ENCODE data around the gene POLR3GL. TPM values are rescaled to one million over a fixed set of nuclear protein-coding genes. Genes with fewer than 3 reads are reported as not detected.
"Not testable (repeated sequence)": the region's sequence is repeated elsewhere in the genome, so short reads cannot be mapped to it uniquely, and the experiment has no call there.

Gene POLR3GL
- total RNA-seq, 1 donor from 2014 or later, result 21.4 TPM

DNA sequence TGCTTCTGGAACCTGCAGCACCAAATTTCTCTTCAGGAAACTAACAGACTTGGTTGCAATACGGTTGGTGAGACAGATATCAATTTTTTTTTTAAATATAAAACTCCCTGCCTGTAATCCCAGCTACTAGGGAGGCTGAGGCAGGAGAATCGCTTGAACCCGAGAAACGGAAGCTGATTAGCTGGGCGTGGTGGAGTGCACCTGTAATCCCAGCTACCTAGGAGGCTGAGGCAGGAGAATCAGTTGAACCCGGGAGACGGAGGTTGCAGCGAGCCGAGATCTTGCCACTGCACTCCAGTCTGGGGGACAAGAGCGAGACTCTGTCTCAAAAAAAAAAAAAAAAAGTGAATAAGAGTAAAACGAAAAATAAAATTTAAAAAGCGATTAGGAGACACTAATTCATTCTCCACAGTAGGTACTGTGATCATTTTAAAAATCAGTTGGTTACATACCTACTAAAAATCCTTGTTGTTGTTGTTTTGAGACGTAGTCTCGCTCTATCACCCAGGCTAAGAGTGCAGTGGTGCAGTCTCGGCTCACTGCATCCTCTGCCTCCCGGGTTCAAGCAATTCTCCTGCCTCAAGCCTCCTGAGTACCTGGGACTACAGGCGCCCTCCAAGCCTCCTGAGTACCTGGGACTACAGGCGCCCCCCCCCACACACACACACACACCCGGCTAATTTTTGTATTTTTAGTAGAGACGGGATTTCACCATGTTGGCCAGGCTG is 36.4 kb upstream of the POLR3GL start:
- ATAC-seq (no peak), DNase-seq (no peak)
- Histone ChIP-seq H3K9me3 (no peaks in the 10 kb centered on the region), H3K27ac (peak overlapping the region; percentile 98), H3K36me3 (peaks cover 19% of the 10 kb centered on the region), H3K27me3 (no peaks in the 10 kb centered on the region), H3K4me1 (peaks cover 10% of the 10 kb centered on the region), H3K4me3 (peak overlapping the region; percentile 91)
- intact Hi-C loops (cut with DNase I), result no loop called here
- TF ChIP-seq, protein P1, sequence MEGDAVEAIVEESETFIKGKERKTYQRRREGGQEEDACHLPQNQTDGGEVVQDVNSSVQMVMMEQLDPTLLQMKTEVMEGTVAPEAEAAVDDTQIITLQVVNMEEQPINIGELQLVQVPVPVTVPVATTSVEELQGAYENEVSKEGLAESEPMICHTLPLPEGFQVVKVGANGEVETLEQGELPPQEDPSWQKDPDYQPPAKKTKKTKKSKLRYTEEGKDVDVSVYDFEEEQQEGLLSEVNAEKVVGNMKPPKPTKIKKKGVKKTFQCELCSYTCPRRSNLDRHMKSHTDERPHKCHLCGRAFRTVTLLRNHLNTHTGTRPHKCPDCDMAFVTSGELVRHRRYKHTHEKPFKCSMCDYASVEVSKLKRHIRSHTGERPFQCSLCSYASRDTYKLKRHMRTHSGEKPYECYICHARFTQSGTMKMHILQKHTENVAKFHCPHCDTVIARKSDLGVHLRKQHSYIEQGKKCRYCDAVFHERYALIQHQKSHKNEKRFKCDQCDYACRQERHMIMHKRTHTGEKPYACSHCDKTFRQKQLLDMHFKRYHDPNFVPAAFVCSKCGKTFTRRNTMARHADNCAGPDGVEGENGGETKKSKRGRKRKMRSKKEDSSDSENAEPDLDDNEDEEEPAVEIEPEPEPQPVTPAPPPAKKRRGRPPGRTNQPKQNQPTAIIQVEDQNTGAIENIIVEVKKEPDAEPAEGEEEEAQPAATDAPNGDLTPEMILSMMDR (IDR thresholded peaks at IDR 0.05), result no peak

DNA sequence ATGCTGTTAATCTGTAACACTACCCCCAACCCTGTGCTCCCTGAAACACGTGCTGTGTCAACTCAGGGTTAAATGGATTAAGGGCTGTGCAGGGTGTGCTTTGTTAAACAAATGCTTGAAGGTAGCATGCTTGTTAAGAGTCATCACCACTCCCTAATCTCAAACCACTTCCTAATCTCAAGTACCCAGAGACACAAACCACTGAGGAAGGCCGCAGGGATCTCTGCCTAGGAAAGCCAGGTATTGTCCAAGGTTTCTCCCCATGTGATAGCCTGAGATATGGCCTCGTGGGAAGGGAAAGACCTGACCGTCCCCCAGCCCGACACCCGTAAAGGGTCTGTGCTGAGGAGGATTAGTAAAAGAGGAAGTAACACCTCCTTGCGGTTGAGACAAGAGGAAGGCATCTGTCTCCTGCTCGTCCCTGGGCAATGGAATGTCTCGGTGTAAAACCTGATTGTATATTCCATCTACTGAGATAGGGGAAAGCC is 31.9 kb upstream of the POLR3GL start:
- H3K4me3 ChIP-seq; H3K4me1 ChIP-seq; DNase-seq; intact Hi-C loops (cut with DNase I); H3K9me3 ChIP-seq; H3K27me3 ChIP-seq; ATAC-seq: not testable (repeated sequence)
- Histone ChIP-seq H3K36me3 (peaks cover 38% of the 10 kb centered on the region), H3K27ac (peak overlapping the region; percentile 32)

DNA sequence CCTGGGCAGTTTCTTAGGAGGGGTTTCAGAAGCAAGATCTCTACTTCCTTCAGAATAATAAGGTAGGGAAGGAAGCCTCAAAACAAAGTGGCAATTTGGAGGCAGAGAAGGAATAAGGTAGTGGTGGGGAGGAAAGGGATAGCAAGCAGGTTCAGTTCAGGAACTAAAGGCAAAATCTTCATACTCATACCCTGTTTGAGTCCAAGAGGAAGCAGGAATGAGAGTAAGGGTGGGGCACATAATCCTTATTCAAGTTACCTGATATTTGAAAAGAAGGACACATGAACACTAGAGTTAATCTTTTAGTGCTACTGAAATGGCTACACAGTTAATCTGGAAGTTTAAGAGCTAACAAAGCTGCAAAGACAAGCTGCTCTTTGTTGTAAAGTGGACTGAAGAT is 28.8 kb upstream of the POLR3GL start:
- peaks cover 3% of the 10 kb centered on the region for H3K4me1 ChIP-seq
- peaks cover 49% of the 10 kb centered on the region for H3K36me3 ChIP-seq
- H3K27me3 ChIP-seq, result no peaks in the 10 kb centered on the region
- no peak overlapping the region for H3K27ac ChIP-seq
- no peak for ATAC-seq
- no peaks in the 10 kb centered on the region for H3K9me3 ChIP-seq
- DNase-seq, result no peak
- intact Hi-C loops (cut with DNase I), result no loop called here
- H3K4me3 ChIP-seq, result no peak overlapping the region
- TF ChIP-seq, protein P1 (IDR thresholded peaks at IDR 0.05), result no peak

DNA sequence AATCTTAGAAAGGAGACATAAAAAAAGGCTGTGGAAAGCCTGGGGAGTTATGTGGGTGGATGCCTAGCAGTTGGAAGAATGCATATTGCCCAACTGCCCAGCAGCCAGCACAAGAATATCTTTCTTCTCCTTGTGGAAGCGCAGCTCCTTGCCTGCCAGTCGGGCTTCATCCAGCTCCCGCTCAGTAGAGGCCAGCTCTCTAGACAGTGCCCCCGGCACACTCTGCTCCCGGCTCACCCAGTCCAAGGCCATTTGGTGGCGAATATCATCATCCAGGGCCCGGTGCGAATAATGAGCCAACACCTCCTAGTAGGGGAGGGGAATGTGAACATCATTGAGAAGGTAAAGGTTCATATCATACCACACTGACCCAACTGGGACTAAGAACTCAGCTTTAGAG is 28.2 kb upstream of the POLR3GL start:
- no peak overlapping the region for H3K4me3 ChIP-seq
- no peak for DNase-seq
- peak; percentile 59 for ATAC-seq
- H3K4me1 ChIP-seq, result peaks cover 3% of the 10 kb centered on the region
- no peaks in the 10 kb centered on the region for H3K9me3 ChIP-seq
- no peak overlapping the region for H3K27ac ChIP-seq
- no peaks in the 10 kb centered on the region for H3K27me3 ChIP-seq
- TF ChIP-seq, protein P1 (IDR thresholded peaks at IDR 0.05), result no peak
- H3K36me3 ChIP-seq, result peaks cover 50% of the 10 kb centered on the region
- intact Hi-C loops (cut with DNase I), result no loop called here

DNA sequence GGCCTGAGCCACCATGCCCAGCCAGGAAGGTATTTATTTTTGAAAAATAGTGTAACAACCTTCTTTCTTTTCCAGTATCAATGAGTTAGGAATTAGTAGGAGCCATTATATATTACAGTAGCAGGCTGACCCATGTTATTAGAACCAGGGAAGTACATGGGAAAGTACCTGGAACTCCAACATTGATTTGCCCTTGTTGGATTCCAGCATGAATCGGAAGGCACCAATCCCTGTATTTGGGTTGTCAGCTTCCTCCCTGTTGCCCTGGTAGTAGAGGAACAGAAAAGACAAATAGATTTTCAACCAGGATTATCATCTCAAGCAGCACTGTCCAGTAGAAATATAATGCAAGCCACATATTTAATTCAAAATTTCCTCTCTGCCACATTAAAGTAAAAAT is 27.1 kb upstream of the POLR3GL start:
- DNase-seq, result no peak
- no peaks in the 10 kb centered on the region for H3K27me3 ChIP-seq
- peaks cover 3% of the 10 kb centered on the region for H3K4me1 ChIP-seq
- H3K4me3 ChIP-seq, result no peak overlapping the region
- H3K9me3 ChIP-seq, result no peaks in the 10 kb centered on the region
- intact Hi-C loops (cut with DNase I), result no loop called here
- no peak for ATAC-seq
- H3K36me3 ChIP-seq, result peaks cover 60% of the 10 kb centered on the region
- TF ChIP-seq, protein P1 (IDR thresholded peaks at IDR 0.05), result no peak
- no peak overlapping the region for H3K27ac ChIP-seq

DNA sequence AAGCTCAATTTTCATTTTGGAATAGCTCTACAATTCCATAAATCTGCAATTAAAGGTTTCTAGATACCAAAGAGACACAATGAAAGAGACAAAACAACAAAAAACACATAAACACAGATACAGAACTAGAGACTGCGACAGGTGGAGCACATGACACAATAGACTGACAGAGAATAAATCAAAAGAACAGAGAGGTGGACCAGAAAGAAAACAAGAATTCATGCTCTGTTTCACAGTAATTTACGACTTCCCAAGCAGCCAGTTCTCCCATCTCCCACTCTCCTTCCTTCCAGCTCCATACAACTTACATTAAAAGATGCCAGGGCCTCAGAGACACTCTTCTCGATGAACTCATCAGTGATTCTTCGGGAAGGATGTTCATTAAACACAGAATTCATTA is 22.1 kb upstream of the POLR3GL start:
- H3K36me3 ChIP-seq, result peaks cover 52% of the 10 kb centered on the region

More for the DNA sequence above, 22.1 kb upstream of the POLR3GL start:
- no peak overlapping the region for H3K27ac ChIP-seq
- H3K4me3 ChIP-seq, result no peak overlapping the region
- DNase-seq (no peak), ATAC-seq (no peak)
- no peaks in the 10 kb centered on the region for H3K27me3 ChIP-seq
- H3K4me1 ChIP-seq, result no peaks in the 10 kb centered on the region
- no peaks in the 10 kb centered on the region for H3K9me3 ChIP-seq
- TF ChIP-seq, protein P1 (IDR thresholded peaks at IDR 0.05), result no peak
- intact Hi-C loops (cut with DNase I), result no loop called here

Data from upper lobe of right lung (tissue), 1 donor.